GM12878 (cell line): ENCODE data around the gene CEP68. TPM values are rescaled to one million over a fixed set of nuclear protein-coding genes. Genes with fewer than 3 reads are reported as not detected.

Source experiments
- ATAC-seq: fragments of 200-7000 bp; cut with Tn5 transposase; 3 replicates; pipeline ENCODE4 v1.9.1; 2020; ENCODE audit warnings: mild to moderate bottlenecking, moderate library complexity
- BruUV-seq: library from RNA; stranded (reverse); fragments of 400-500 nt; replicated peaks from 2 replicates; lab custom pipeline; 2021; lab: Mats Ljungman, UMichigan
- CTCF ChIA-PET: fragments of 300-600 bp; sonication (Branson Sonifier 250); formaldehyde crosslinking; extraction: SDS; loops from one replicate; lab custom pipeline; 2021; ENCODE audit warnings: inconsistent platforms; lab: Yijun Ruan, JAX
- POLR2A ChIA-PET: fragments of 350-600 bp; formaldehyde crosslinking; extraction: SDS; loops from one replicate; lab custom pipeline; 2021; ENCODE audit warnings: inconsistent platforms; lab: Charles Lee
- RAD21 ChIA-PET: fragments of 300-600 bp; sonication (Branson Sonifier 250); formaldehyde crosslinking; loops from one replicate; lab custom pipeline; 2023; ENCODE audit warnings: antibody characterized with exemption; ENCODE audit not compliant: unreplicated experiment; lab: Charles Lee
- SMC1A ChIA-PET: fragments of 300-600 bp; sonication (Branson Sonifier 250); formaldehyde crosslinking; loops from one replicate; lab custom pipeline; 2023; ENCODE audit not compliant: unreplicated experiment, uncharacterized antibody; lab: Charles Lee
- DNase-seq: peaks from one replicate; pipeline ENCODE4 v3.0.0-alpha.2; 2011; ENCODE audit warnings: low read depth, low spot score
- FAIRE-seq: peaks from 3 replicates; lab custom pipeline; 2011; peaks lifted over from hg19 to GRCh38; lab: Jason Lieb, UNC
- H2AFZ ChIP-seq: 2 replicates; pipeline ENCODE4 v1.6.0; 2011; ENCODE audit warnings: low read depth, low read length, control low read depth; ENCODE audit not compliant: control insufficient read depth
- H3K27ac ChIP-seq: 2 replicates; pipeline ENCODE4 v1.5.1; 2011; ENCODE audit warnings: control low read depth; ENCODE audit not compliant: control insufficient read depth, insufficient read depth
- H3K27me3 ChIP-seq, 2 experiments: replicated peaks in 1 of 2; 2 replicates each; pipeline versions ENCODE4 v1.6.0 to v1.6.1; 2011; ENCODE audit warnings: low read length in 1 of 2; ENCODE audit not compliant: control insufficient read depth in 2 of 2, insufficient read depth in 2 of 2
- H3K36me3 ChIP-seq, 2 experiments: 2 replicates each; pipeline ENCODE4 v1.5.1; 2011; ENCODE audit warnings: low read length in 1 of 2; ENCODE audit not compliant: control insufficient read depth in 2 of 2, insufficient read depth in 2 of 2
- H3K4me1 ChIP-seq: 2 replicates; pipeline ENCODE4 v1.6.1; 2011; ENCODE audit warnings: mild to moderate bottlenecking, low read length, moderate library complexity, mixed read lengths; ENCODE audit not compliant: control insufficient read depth, insufficient read depth
- H3K4me2 ChIP-seq: 2 replicates; pipeline ENCODE4 v1.6.0; 2011; ENCODE audit warnings: control low read depth; ENCODE audit not compliant: control insufficient read depth, insufficient read depth
- H3K4me3 ChIP-seq: fragments of 200-600 bp; sonication (generic); 2 replicates; pipeline ENCODE4 v1.5.1; 2016
- H3K79me2 ChIP-seq: 2 replicates; pipeline ENCODE4 v1.6.0; 2011; ENCODE audit warnings: low read length; ENCODE audit not compliant: control insufficient read depth, insufficient read depth
- H3K9ac ChIP-seq: 2 replicates; pipeline ENCODE4 v1.8.0; 2011; ENCODE audit warnings: low read length, control low read depth, mixed read lengths; ENCODE audit not compliant: control insufficient read depth, insufficient read depth
- H3K9me3 ChIP-seq: replicated peaks from 3 replicates; pipeline ENCODE4 v1.5.1; 2011; ENCODE audit warnings: mild to moderate bottlenecking, low read length; ENCODE audit not compliant: control insufficient read depth, insufficient read depth
- H4K20me1 ChIP-seq: 2 replicates; pipeline ENCODE4 v1.6.0; 2011; ENCODE audit not compliant: control insufficient read depth, insufficient read depth
- ATF3 ChIP-seq: IDR thresholded peaks from 2 replicates; pipeline ENCODE4 v1.6.1; 2011; ENCODE audit warnings: low read depth, mild to moderate bottlenecking, low read length, moderate library complexity, borderline replicate concordance; ENCODE audit errors: extremely low read depth
- BCL3 ChIP-seq: IDR thresholded peaks from 2 replicates; pipeline ENCODE4 v1.6.1; 2011; ENCODE audit warnings: borderline replicate concordance, low read depth, mild to moderate bottlenecking, moderate library complexity, low read length; ENCODE audit not compliant: insufficient read depth, poor library complexity, severe bottlenecking
- CHD2 ChIP-seq: IDR thresholded peaks from 2 replicates; pipeline ENCODE4 v1.6.1; 2011; ENCODE audit warnings: low read depth, low read length, improper control_type of control experiment, borderline replicate concordance
- CREB1 ChIP-seq: IDR thresholded peaks from 2 replicates; pipeline ENCODE4 v1.6.1; 2012; ENCODE audit warnings: low read depth, mild to moderate bottlenecking, inconsistent platforms
- GATAD2B ChIP-seq: fragments of 450-650 bp; conservative IDR thresholded peaks from 2 replicates; pipeline ENCODE4 v1.6.1; 2017; ENCODE audit warnings: low read depth, mild to moderate bottlenecking, moderate library complexity
- HDAC2 ChIP-seq: fragments of 200-600 bp; sonication (generic); IDR thresholded peaks from 2 replicates; pipeline ENCODE4 v1.6.1; 2017
- JUND ChIP-seq: IDR thresholded peaks from 2 replicates; pipeline ENCODE4 v1.6.1; 2012; ENCODE audit warnings: low read depth, mild to moderate bottlenecking, low read length, improper control_type of control experiment, moderate library complexity
- MTA2 ChIP-seq: fragments of 450-650 bp; IDR thresholded peaks from 2 replicates; pipeline ENCODE4 v1.6.1; 2016; ENCODE audit warnings: low read depth, mild to moderate bottlenecking, moderate library complexity
- MYB ChIP-seq: fragments of 150-350 bp; IDR thresholded peaks from 2 replicates; pipeline ENCODE4 v1.6.1; 2014; ENCODE audit warnings: mild to moderate bottlenecking, low read depth, low read length, borderline replicate concordance
- RUNX3 ChIP-seq: IDR thresholded peaks from 2 replicates; pipeline ENCODE4 v1.6.1; 2012; ENCODE audit warnings: low read length, inconsistent platforms
- SP1 ChIP-seq: IDR thresholded peaks from one replicate; pipeline ENCODE4 v1.6.1; 2011; ENCODE audit warnings: low read depth, low read length
- SPI1 ChIP-seq: IDR thresholded peaks from 2 replicates; pipeline ENCODE4 v1.6.1; 2011; ENCODE audit warnings: low read depth, mild to moderate bottlenecking, low read length, moderate library complexity, borderline replicate concordance; ENCODE audit not compliant: insufficient read depth
- TAF1 ChIP-seq: IDR thresholded peaks from 2 replicates; pipeline ENCODE4 v1.6.1; 2011; ENCODE audit warnings: mild to moderate bottlenecking, low read depth, low read length, borderline replicate concordance
- USF2 ChIP-seq: IDR thresholded peaks from 2 replicates; pipeline ENCODE4 v1.6.1; 2011; ENCODE audit warnings: low read depth, low read length, improper control_type of control experiment, borderline replicate concordance
- WGBS: methylation state at CpG from one replicate; pipeline ENCODE4 v1.1.6; 2016; ENCODE audit warnings: low lambda C conversion rate; ENCODE audit not compliant: insufficient replicate concordance, insufficient coverage; ENCODE audit errors: missing lambda C conversion rate; 5-methylcytosine and 5-hydroxymethylcytosine counted together
- in situ Hi-C: fragments of 300-500 bp; cut with MboI; formaldehyde crosslinking; loops from 9 replicates; pipeline ENCODE4 v1.14.3; 2018; ENCODE audit warnings: mixed read lengths
- intact Hi-C: fragments of 100-400 bp; cut with micrococcal nuclease; formaldehyde crosslinking; loops from one replicate; pipeline ENCODE4 v1.14.2; 2022; ENCODE audit not compliant: unreplicated experiment
- polyA plus RNA-seq, 11 experiments: library from polyadenylated mRNA; depleted of rRNA in 4 of 11; unstranded in 6 of 11; stranded (reverse) in 5 of 11; fragments of >200 nt; fragmentation: Nextera tagmentation in 4 of 11; fragmentation: Illumina TruSeq in 1 of 11; extraction: Ambion mirVana in 4 of 11; extraction: Trizol in 1 of 11; gene quantifications; 1 replicate in 1 of 11; 2 replicates in 10 of 11; pipeline versions ENCODE4 v1.2.1 to v1.2.3, GENCODE V29; 2011 to 2016; ENCODE audit warnings: inconsistent platforms in 2 of 11, missing spikeins in 2 of 11, low read depth in 1 of 11
- total RNA-seq, 4 experiments: library from RNA; depleted of rRNA in 3 of 4; stranded (reverse); fragments of >200 nt in 3 of 4; fragmentation: Illumina TruSeq in 1 of 4; extraction: Trizol in 1 of 4; gene quantifications; 2 replicates each; pipeline versions ENCODE4 v1.2.1 to v1.2.3, GENCODE V29; 2013 to 2021
- TF ChIP-seq, protein P1 (sequence below): fragments of 450-650 bp; IDR thresholded peaks from 2 replicates; pipeline ENCODE4 v1.6.1; 2017; ENCODE audit warnings: mild to moderate bottlenecking, low read depth, inconsistent platforms; ENCODE audit not compliant: poor library complexity, severe bottlenecking
- TF ChIP-seq, protein P2 (sequence below): fragments of 450-650 bp; formaldehyde crosslinking; IDR thresholded peaks from 2 replicates; pipeline ENCODE4 v1.5.0; 2022; ENCODE audit warnings: mild to moderate bottlenecking, missing genetic modification characterization

CEP68 gene
- total and polyA plus RNA-seq, 10 of the 15 experiments (the other 5 are each of a cell fraction or from before 2014, with no cell fraction given), result 1.1 to 11.1 (median 7.4) TPM

GRCh38 chr2:65101071-65101470 is 44.9 kb downstream of the CEP68 start:
- POLR2A ChIA-PET, result interaction anchor here (0.7 kb wide), 1 partner anchor 29 kb away, joined by 3 read pairs; no protein-coding TSS in a partner anchor
- no peak overlapping the region for H3K4me3 ChIP-seq
- RAD21 ChIA-PET, result no interaction called here
- intact Hi-C loops (no loop called here), in situ Hi-C loops (no loop called here)
- no peak overlapping the region for H3K27ac ChIP-seq
- ATAC-seq (no peak), DNase-seq (no peak), FAIRE-seq (no peak)
- no peak overlapping the region for H3K9ac ChIP-seq
- H3K4me1 ChIP-seq, result no peaks in the 10 kb centered on the region
- H3K79me2 ChIP-seq, result peaks cover 27% of the 10 kb centered on the region
- H4K20me1 ChIP-seq, result no peaks in the 10 kb centered on the region
- H3K36me3 ChIP-seq, result peaks cover 6 to 34% of the 10 kb centered on the region in 2 experiments
- no peak overlapping the region for H3K4me2 ChIP-seq
- no peaks in the 10 kb centered on the region for H3K27me3 ChIP-seq
- H2AFZ ChIP-seq, result no peak overlapping the region
- no TSS peak for BruUV-seq
- H3K9me3 ChIP-seq, result no peaks in the 10 kb centered on the region
- 100% methylated on average over 3 of the region's 3 CpGs for WGBS
- SMC1A ChIA-PET, result interaction anchor here (0.8 to 1.6 kb wide), 2 partner anchors 19 to 36 kb away, joined by 3 to 4 read pairs; no protein-coding TSS in a partner anchor
- CTCF ChIA-PET, result interaction anchor here (0.6 to 1.3 kb wide), 4 partner anchors 12 to 170 kb away, joined by 3 to 4 read pairs (median 3); no protein-coding TSS in a partner anchor
- TF ChIP-seq CHD2 (no peak), CREB1 (no peak), JUND (no peak), MTA2 (no peak), GATAD2B (no peak), SP1 (no peak), TAF1 (no peak), MYB (no peak), BCL3 (no peak), ATF3 (no peak), USF2 (no peak), RUNX3 (no peak), HDAC2 (no peak), SPI1 (no peak)
- TF ChIP-seq, protein P1, sequence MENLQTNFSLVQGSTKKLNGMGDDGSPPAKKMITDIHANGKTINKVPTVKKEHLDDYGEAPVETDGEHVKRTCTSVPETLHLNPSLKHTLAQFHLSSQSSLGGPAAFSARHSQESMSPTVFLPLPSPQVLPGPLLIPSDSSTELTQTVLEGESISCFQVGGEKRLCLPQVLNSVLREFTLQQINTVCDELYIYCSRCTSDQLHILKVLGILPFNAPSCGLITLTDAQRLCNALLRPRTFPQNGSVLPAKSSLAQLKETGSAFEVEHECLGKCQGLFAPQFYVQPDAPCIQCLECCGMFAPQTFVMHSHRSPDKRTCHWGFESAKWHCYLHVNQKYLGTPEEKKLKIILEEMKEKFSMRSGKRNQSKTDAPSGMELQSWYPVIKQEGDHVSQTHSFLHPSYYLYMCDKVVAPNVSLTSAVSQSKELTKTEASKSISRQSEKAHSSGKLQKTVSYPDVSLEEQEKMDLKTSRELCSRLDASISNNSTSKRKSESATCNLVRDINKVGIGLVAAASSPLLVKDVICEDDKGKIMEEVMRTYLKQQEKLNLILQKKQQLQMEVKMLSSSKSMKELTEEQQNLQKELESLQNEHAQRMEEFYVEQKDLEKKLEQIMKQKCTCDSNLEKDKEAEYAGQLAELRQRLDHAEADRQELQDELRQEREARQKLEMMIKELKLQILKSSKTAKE, result no peak
- TF ChIP-seq, protein P2, sequence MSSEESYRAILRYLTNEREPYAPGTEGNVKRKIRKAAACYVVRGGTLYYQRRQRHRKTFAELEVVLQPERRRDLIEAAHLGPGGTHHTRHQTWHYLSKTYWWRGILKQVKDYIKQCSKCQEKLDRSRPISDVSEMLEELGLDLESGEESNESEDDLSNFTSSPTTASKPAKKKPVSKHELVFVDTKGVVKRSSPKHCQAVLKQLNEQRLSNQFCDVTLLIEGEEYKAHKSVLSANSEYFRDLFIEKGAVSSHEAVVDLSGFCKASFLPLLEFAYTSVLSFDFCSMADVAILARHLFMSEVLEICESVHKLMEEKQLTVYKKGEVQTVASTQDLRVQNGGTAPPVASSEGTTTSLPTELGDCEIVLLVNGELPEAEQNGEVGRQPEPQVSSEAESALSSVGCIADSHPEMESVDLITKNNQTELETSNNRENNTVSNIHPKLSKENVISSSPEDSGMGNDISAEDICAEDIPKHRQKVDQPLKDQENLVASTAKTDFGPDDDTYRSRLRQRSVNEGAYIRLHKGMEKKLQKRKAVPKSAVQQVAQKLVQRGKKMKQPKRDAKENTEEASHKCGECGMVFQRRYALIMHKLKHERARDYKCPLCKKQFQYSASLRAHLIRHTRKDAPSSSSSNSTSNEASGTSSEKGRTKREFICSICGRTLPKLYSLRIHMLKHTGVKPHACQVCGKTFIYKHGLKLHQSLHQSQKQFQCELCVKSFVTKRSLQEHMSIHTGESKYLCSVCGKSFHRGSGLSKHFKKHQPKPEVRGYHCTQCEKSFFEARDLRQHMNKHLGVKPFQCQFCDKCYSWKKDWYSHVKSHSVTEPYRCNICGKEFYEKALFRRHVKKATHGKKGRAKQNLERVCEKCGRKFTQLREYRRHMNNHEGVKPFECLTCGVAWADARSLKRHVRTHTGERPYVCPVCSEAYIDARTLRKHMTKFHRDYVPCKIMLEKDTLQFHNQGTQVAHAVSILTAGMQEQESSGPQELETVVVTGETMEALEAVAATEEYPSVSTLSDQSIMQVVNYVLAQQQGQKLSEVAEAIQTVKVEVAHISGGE (CRISPR knock-in tag), result no peak
